Naive B cell (primary cell): ENCODE measurements around the gene NT5DC4. TPM values are rescaled to one million over a fixed set of nuclear protein-coding genes. Genes with fewer than 3 reads are reported as not detected.
A peak's percentile ranks its signal among the peaks of the same experiment; 100 is the strongest.

Source experiments
- ATAC-seq, 2 donors: fragments of 150-1000 bp; cut with Tn5 transposase; 2 replicates each; pipeline ENCODE4 v1.10.0; 2021; ENCODE audit warnings: low read depth in 2 of 2, mild to moderate bottlenecking in 2 of 2, moderate library complexity in 2 of 2
- DNase-seq: peaks from one replicate; pipeline ENCODE4 v3.0.0; 2022
- H3K27ac Mint-ChIP-seq, 6 donors: one replicate each; pipeline ENCODE4 v1.8.0; 2020 to 2022; ENCODE audit warnings: mild to moderate bottlenecking in 6 of 6, mixed read lengths in 6 of 6, moderate library complexity in 5 of 6, inconsistent platforms in 2 of 6
- H3K27me3 Mint-ChIP-seq, 3 donors: one replicate each; pipeline ENCODE4 v1.8.0; 2021 to 2022; ENCODE audit warnings: mixed read lengths in 3 of 3, mild to moderate bottlenecking in 1 of 3
- H3K36me3 Mint-ChIP-seq, 2 donors: one replicate each; pipeline ENCODE4 v1.8.0; 2020 to 2022; ENCODE audit warnings: mixed read lengths in 2 of 2, inconsistent platforms in 1 of 2, mild to moderate bottlenecking in 1 of 2
- H3K4me1 Mint-ChIP-seq, 3 donors: one replicate each; pipeline ENCODE4 v1.8.0; 2020 to 2022; ENCODE audit warnings: mixed read lengths in 3 of 3, inconsistent platforms in 1 of 3, mild to moderate bottlenecking in 1 of 3, moderate library complexity in 1 of 3
- H3K4me3 Mint-ChIP-seq, 8 donors: one replicate each; pipeline ENCODE4 v1.8.0; 2020 to 2022; ENCODE audit warnings: mild to moderate bottlenecking in 8 of 8, mixed read lengths in 8 of 8, moderate library complexity in 8 of 8, inconsistent platforms in 2 of 8
- H3K9me3 Mint-ChIP-seq, 7 donors: one replicate each; pipeline ENCODE4 v1.8.0; 2020 to 2022; ENCODE audit warnings: mixed read lengths in 7 of 7, mild to moderate bottlenecking in 5 of 7, inconsistent platforms in 2 of 7, moderate library complexity in 1 of 7
- polyA plus RNA-seq, 6 donors: library from polyadenylated mRNA; unstranded; fragments of 300-500 nt; fragmentation: Illumina TruSeq; gene quantifications; one replicate each; pipeline ENCODE4 v1.2.3, GENCODE V29; 2021; ENCODE audit warnings: low read depth in 6 of 6

Gene NT5DC4
- polyA plus RNA-seq, 6 donors from 2014 or later = not detected

GRCh38 chr2:112728378-112729175, 7.8 kb downstream of the NT5DC4 start:
- Mint-ChIP-seq H3K27me3 (peaks cover 0 to 6% (median 0%) of the 10 kb centered on the region in 3 donors), H3K36me3 (no peaks in the 10 kb centered on the region), H3K27ac (peak overlapping the region in 2 of 6 donors; percentile 3 to 28), H3K4me1 (peaks cover 7 to 11% (median 9%) of the 10 kb centered on the region in 3 donors), H3K9me3 (no peaks in the 10 kb centered on the region), H3K4me3 (no peak overlapping the region)
- no peak for DNase-seq
- no peak for ATAC-seq

GRCh38 chr2:112730216-112730615, 9.4 kb downstream of the NT5DC4 start:
- Mint-ChIP-seq H3K4me1 (peaks cover 7 to 11% (median 9%) of the 10 kb centered on the region in 3 donors), H3K9me3 (no peaks in the 10 kb centered on the region), H3K4me3 (no peak overlapping the region), H3K36me3 (no peaks in the 10 kb centered on the region), H3K27me3 (peaks cover 0 to 6% (median 0%) of the 10 kb centered on the region in 3 donors), H3K27ac (peak overlapping the region in 1 of 6 donors; percentile 22)
- ATAC-seq (no peak), DNase-seq (no peak)

DNA sequence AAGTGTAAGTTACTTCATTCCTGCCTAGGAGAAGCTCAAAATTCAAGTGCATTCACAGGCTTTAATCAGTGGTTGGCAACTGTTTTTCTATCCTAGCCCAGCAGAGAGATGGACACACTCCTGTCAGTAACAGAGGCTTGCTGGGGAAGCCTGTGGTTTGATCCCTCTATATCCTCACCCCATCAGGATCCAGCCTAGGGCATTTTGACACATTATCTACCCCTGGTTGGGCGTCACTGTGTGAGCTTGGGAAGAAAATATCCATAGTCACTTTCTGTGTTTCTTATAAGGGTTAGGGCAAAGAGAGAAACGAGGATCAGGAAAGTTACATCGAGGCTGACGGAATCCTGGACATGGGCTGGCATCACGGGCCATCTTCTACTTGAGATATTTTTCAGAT, 10.0 kb downstream of the NT5DC4 start:
- DNase-seq (no peak), ATAC-seq (no peak)
- Mint-ChIP-seq H3K9me3 (no peaks in the 10 kb centered on the region), H3K27ac (no peak overlapping the region), H3K36me3 (no peaks in the 10 kb centered on the region), H3K4me1 (peaks cover 7 to 10% (median 9%) of the 10 kb centered on the region in 3 donors), H3K27me3 (peaks cover 0 to 6% (median 0%) of the 10 kb centered on the region in 3 donors), H3K4me3 (no peak overlapping the region)

- no peaks in the 10 kb centered on the region for H3K36me3 Mint-ChIP-seq
- no peak for DNase-seq
- ATAC-seq = no peak
- no peak overlapping the region for H3K4me3 Mint-ChIP-seq
- peaks cover 0 to 6% (median 0%) of the 10 kb centered on the region in 3 donors for H3K27me3 Mint-ChIP-seq
- no peak overlapping the region for H3K27ac Mint-ChIP-seq
- peaks cover 5 to 7% (median 7%) of the 10 kb centered on the region in 3 donors for H3K4me1 Mint-ChIP-seq
- H3K9me3 Mint-ChIP-seq = no peaks in the 10 kb centered on the region
These were observed 10.7 kb downstream of the NT5DC4 start for GRCh38 chr2:112731479-112731878.

DNA sequence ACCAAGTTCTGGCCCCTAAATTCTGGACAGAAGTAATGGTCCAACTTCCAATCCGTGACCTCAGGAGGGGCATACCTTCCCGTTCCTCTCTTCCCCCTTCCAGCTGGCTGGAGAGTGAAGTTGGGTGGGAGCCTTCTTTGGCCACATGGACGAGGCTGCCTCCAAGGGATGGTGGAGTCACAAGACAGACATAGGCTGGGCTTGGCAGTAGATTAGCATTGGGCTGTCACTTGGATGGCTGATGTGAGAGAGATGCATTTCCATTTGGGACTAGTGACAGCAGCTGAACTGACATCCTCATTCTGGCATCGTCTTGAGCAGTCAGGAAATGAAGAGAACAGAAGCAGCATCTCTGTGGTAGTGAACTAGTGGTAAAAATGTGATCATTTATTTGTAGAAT, 12.6 kb downstream of the NT5DC4 start:
- H3K9me3 Mint-ChIP-seq = no peaks in the 10 kb centered on the region
- H3K4me1 Mint-ChIP-seq = no peaks in the 10 kb centered on the region
- ATAC-seq (no peak), DNase-seq (no peak)
- H3K4me3 Mint-ChIP-seq = no peak overlapping the region
- H3K36me3 Mint-ChIP-seq = no peaks in the 10 kb centered on the region
- peaks cover 0 to 6% (median 0%) of the 10 kb centered on the region in 3 donors for H3K27me3 Mint-ChIP-seq
- H3K27ac Mint-ChIP-seq = no peak overlapping the region

- Mint-ChIP-seq H3K9me3 (no peaks in the 10 kb centered on the region), H3K27me3 (peaks cover 0 to 6% (median 0%) of the 10 kb centered on the region in 3 donors), H3K36me3 (no peaks in the 10 kb centered on the region), H3K27ac (peak overlapping the region in 1 of 6 donors; percentile 27), H3K4me1 (no peaks in the 10 kb centered on the region), H3K4me3 (no peak overlapping the region)
- ATAC-seq (no peak), DNase-seq (no peak)
These were observed 13.1 kb downstream of the NT5DC4 start for GRCh38 chr2:112733871-112734270.

DNA sequence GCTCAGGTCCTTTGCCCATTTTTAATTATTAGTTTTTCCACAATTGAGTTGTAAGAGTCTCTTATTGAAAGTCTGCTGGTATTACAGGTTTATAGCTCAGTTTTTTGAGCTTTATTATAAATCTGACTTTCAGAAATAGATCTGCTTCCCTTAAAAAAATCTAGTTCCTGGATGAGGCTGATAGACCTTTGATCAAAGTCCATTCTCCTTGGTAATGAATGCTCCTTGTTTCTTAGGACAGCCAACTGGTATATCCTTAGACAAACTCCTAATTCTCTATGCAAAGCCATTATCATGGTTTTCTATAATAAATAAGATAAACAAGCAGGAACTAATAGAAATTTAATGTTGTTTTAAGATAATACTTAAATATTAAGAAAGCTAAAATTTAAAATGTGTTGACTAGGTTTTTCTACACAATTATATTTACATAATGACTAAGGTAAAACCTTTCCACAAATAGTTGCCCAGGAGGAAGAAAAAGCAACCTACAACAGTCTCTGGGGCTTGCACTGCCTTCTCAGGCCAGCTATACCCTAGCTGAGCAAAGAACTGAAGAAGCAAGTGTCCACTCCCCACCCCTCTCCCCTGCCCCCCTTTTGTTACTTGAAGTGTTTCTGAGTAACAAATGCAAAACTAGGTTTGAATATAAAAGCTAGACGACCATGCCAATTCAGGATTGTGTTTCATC, 16.9 kb downstream of the NT5DC4 start:
- DNase-seq (no peak), ATAC-seq (no peak)
- no peaks in the 10 kb centered on the region for H3K36me3 Mint-ChIP-seq
- H3K4me1 Mint-ChIP-seq = no peaks in the 10 kb centered on the region
- H3K9me3 Mint-ChIP-seq = no peaks in the 10 kb centered on the region
- H3K4me3 Mint-ChIP-seq = no peak overlapping the region
- no peaks in the 10 kb centered on the region for H3K27me3 Mint-ChIP-seq
- H3K27ac Mint-ChIP-seq = no peak overlapping the region

- Mint-ChIP-seq H3K27me3 (no peaks in the 10 kb centered on the region), H3K4me1 (no peaks in the 10 kb centered on the region), H3K36me3 (no peaks in the 10 kb centered on the region), H3K9me3 (no peaks in the 10 kb centered on the region), H3K27ac (no peak overlapping the region), H3K4me3 (no peak overlapping the region)
- ATAC-seq = no peak
- no peak for DNase-seq
These were observed 19.7 kb downstream of the NT5DC4 start for GRCh38 chr2:112740527-112740926.

GRCh38 chr2:112749755-112750559, 29.1 kb downstream of the NT5DC4 start:
- peak overlapping the region in 4 of 6 donors; percentile 5 to 91 (median 64) for H3K27ac Mint-ChIP-seq
- H3K36me3 Mint-ChIP-seq = no peaks in the 10 kb centered on the region
- no peaks in the 10 kb centered on the region for H3K9me3 Mint-ChIP-seq
- peak; percentile 68 for DNase-seq
- H3K27me3 Mint-ChIP-seq = no peaks in the 10 kb centered on the region
- H3K4me1 Mint-ChIP-seq = peaks cover 4 to 14% (median 12%) of the 10 kb centered on the region in 3 donors
- no peak overlapping the region for H3K4me3 Mint-ChIP-seq
- ATAC-seq = peak; percentile 81 to 95

GRCh38 chr2:112750560-112750843, 29.7 kb downstream of the NT5DC4 start:
- ATAC-seq = no peak
- H3K4me1 Mint-ChIP-seq = peaks cover 4 to 14% (median 12%) of the 10 kb centered on the region in 3 donors
- H3K27me3 Mint-ChIP-seq = no peaks in the 10 kb centered on the region
- peak overlapping the region in 2 of 6 donors; percentile 58 to 91 for H3K27ac Mint-ChIP-seq
- DNase-seq = no peak
- H3K4me3 Mint-ChIP-seq = no peak overlapping the region
- no peaks in the 10 kb centered on the region for H3K9me3 Mint-ChIP-seq
- no peaks in the 10 kb centered on the region for H3K36me3 Mint-ChIP-seq

DNA sequence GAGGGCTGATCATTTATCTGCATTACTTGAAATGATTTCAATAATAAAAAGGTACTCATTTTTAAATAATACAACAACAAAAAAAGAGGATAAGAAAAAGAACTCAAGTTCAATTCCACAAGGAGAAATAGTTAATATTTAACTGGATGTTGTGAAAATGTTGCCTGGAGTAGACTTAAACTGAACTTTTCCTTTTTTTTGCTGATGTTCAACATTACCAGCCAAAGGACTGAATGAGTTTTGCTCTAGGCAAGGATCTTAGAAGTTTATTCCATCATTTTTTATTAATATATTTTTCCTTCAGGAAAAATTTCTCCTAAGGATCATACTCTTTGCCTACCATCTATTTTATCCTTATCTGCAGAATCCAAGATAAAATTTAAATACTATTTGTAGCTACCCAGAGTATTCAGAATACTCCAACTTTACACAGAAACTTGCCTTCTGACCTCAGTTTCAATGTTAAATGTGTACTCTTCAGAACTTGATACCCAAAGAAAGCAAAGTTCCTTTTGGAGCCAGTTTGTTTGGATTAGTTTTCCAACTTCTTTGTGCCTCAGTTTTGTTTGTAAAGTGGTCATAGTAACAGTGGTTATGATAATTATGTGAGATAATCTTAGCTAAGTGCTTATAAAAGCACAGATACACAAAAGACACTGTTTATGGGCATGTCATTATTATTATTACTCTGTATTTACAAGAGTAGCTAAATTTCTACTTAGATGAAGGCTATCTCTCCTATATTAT, 30.8 kb downstream of the NT5DC4 start:
- no peak overlapping the region for H3K27ac Mint-ChIP-seq
- DNase-seq = no peak
- no peaks in the 10 kb centered on the region for H3K9me3 Mint-ChIP-seq
- H3K27me3 Mint-ChIP-seq = no peaks in the 10 kb centered on the region
- H3K4me1 Mint-ChIP-seq = peaks cover 4 to 14% (median 12%) of the 10 kb centered on the region in 3 donors
- ATAC-seq = no peak
- H3K36me3 Mint-ChIP-seq = no peaks in the 10 kb centered on the region
- H3K4me3 Mint-ChIP-seq = no peak overlapping the region

DNA sequence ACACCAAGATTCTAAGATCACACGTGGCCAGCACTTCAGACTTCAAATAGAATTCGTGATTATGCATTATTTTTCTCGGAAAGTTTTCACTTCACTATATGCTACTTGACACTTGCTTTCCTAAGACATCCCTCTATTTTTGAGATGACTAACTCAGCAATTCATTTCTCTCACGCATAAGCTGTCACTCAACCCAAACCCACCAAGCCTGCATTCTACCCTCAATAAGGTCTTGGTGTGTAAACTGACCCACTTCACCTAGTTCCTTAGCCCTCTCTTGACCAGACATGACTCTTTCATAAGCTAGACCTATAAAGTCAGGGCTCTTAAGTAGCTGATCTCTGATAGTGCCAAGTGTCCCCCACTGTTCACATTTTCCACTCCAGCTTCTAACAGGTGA, 31.8 kb downstream of the NT5DC4 start:
- Mint-ChIP-seq H3K4me3 (no peak overlapping the region), H3K36me3 (no peaks in the 10 kb centered on the region), H3K27me3 (no peaks in the 10 kb centered on the region), H3K4me1 (peaks cover 4 to 14% (median 12%) of the 10 kb centered on the region in 3 donors), H3K9me3 (no peaks in the 10 kb centered on the region), H3K27ac (no peak overlapping the region)
- ATAC-seq (no peak), DNase-seq (no peak)

DNA sequence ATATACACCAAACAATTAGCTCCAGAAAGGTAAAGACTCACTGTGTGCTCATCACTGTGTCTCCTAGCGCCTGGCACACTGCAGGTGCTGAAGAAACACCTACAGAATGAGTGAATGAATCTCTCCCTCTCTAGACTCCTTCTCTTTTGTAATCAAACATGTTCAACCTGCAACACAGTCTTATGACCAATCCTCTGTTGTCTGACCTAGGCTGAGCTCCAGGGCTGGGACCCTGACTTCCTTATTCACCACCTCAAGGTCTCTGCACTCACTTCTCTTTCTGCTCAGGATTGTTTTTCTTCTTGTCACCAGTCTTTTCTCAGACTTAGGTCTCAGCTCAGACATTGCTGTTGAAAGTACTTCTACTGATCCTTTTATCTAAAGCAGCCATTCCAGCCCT, 33.7 kb downstream of the NT5DC4 start:
- Mint-ChIP-seq H3K4me3 (no peak overlapping the region), H3K27me3 (no peaks in the 10 kb centered on the region), H3K27ac (peak overlapping the region in 3 of 6 donors; percentile 0 to 17 (median 5)), H3K4me1 (peaks cover 4 to 14% (median 12%) of the 10 kb centered on the region in 3 donors), H3K36me3 (no peaks in the 10 kb centered on the region), H3K9me3 (no peaks in the 10 kb centered on the region)
- ATAC-seq = peak; percentile 49 to 55
- no peak for DNase-seq
